B cell (primary cell): ENCODE data around the gene CHST11. TPM values are rescaled to one million over a fixed set of nuclear protein-coding genes. Genes with fewer than 3 reads are reported as not detected.

ENCODE experiments used
- ATAC-seq: fragments of 200-7000 bp; cut with Tn5 transposase; one replicate; pipeline ENCODE4 v1.10.0; 2021; ENCODE audit warnings: low read depth, mild to moderate bottlenecking, moderate number of reproducible peaks, moderate library complexity
- CTCF ChIA-PET: fragments of 350-600 bp; sonication (Branson Sonifier 250); formaldehyde crosslinking; loops from one replicate; lab custom pipeline; 2021; ENCODE audit warnings: antibody characterized with exemption, inconsistent platforms; lab: Charles Lee
- POLR2A ChIA-PET: fragments of 350-600 bp; sonication (Branson Sonifier 250); formaldehyde crosslinking; loops from one replicate; lab custom pipeline; 2021; ENCODE audit warnings: antibody characterized with exemption; lab: Charles Lee
- DNase-seq: peaks from one replicate; pipeline ENCODE4 v3.0.0; 2013
- H2AFZ ChIP-seq: 2 replicates; pipeline ENCODE4 v1.6.1; 2012; ENCODE audit warnings: mild to moderate bottlenecking, low read depth, low read length; ENCODE audit not compliant: insufficient read depth, poor library complexity, severe bottlenecking
- H3K27ac ChIP-seq, 2 donors: 1 replicate in 1 of 2; 2 replicates in 1 of 2; pipeline ENCODE4 v1.5.1; 2012 to 2013; ENCODE audit warnings: low read length in 2 of 2, mild to moderate bottlenecking in 2 of 2, moderate library complexity in 1 of 2
- H3K27me3 ChIP-seq, 4 experiments: fragments of 200-600 bp in 1 of 4; sonication (generic) in 1 of 4; replicated peaks in 1 of 4; 1 replicate in 2 of 4; 2 replicates in 2 of 4; pipeline versions ENCODE4 v1.6.1 to v1.7.0; 2013 to 2016; ENCODE audit warnings: low read length in 3 of 4, mild to moderate bottlenecking in 2 of 4, mixed read lengths in 1 of 4, moderate library complexity in 1 of 4; ENCODE audit not compliant: insufficient read depth in 4 of 4, control insufficient read depth in 3 of 4; ENCODE audit errors: control extremely low read depth in 1 of 4
- H3K36me3 ChIP-seq, 2 experiments: replicated peaks in 1 of 2; 1 replicate in 1 of 2; 2 replicates in 1 of 2; pipeline versions ENCODE4 v1.6.1 to v1.7.1; 2013; ENCODE audit warnings: low read length in 1 of 2; ENCODE audit not compliant: insufficient read depth in 2 of 2, control insufficient read depth in 1 of 2; ENCODE audit errors: control extremely low read depth in 1 of 2, extremely low read depth in 1 of 2
- H3K4me1 ChIP-seq, 2 donors: fragments of 200-600 bp in 1 of 2; sonication (generic) in 1 of 2; 1 replicate in 1 of 2; 2 replicates in 1 of 2; pipeline versions ENCODE4 v1.5.1 to v1.6.1; 2013 to 2017; ENCODE audit warnings: low read length in 2 of 2; ENCODE audit not compliant: control insufficient read depth in 2 of 2, insufficient read depth in 2 of 2
- H3K4me2 ChIP-seq: replicated peaks from 2 replicates; pipeline ENCODE3; 2012; ENCODE audit warnings: mild to moderate bottlenecking, low read depth, low read length; ENCODE audit not compliant: poor library complexity, severe bottlenecking
- H3K4me3 ChIP-seq, 5 experiments: fragments of 200-600 bp in 1 of 5; sonication (generic) in 1 of 5; 1 replicate in 3 of 5; 2 replicates in 2 of 5; pipeline versions ENCODE4 v1.5.1 to v1.7.0; 2011 to 2016; ENCODE audit warnings: low read length in 4 of 5, mild to moderate bottlenecking in 4 of 5, low read depth in 2 of 5, control low read depth in 1 of 5, moderate library complexity in 1 of 5; ENCODE audit not compliant: insufficient read depth in 1 of 5; ENCODE audit errors: control extremely low read depth in 1 of 5, extremely low read depth in 1 of 5
- H3K79me2 ChIP-seq: fragments of 200-600 bp; sonication (generic); one replicate; pipeline ENCODE4 v1.6.0; 2016; ENCODE audit warnings: low read length; ENCODE audit not compliant: control insufficient read depth, insufficient read depth
- H3K9ac ChIP-seq: fragments of 200-600 bp; sonication (generic); 2 replicates; pipeline ENCODE4 v1.6.1; 2017; ENCODE audit warnings: mild to moderate bottlenecking, low read length, moderate library complexity
- H3K9me3 ChIP-seq, 3 donors: one replicate each; pipeline versions ENCODE4 v1.6.1 to v1.7.1; 2013; ENCODE audit warnings: low read length in 2 of 3; ENCODE audit not compliant: control insufficient read depth in 2 of 3, insufficient read depth in 1 of 3; ENCODE audit errors: control extremely low read depth in 1 of 3
- H4K20me1 ChIP-seq: 2 replicates; pipeline ENCODE4 v1.6.0; 2012; ENCODE audit warnings: mild to moderate bottlenecking, low read length; ENCODE audit not compliant: insufficient read depth, control insufficient read depth, poor library complexity, severe bottlenecking
- H3K27ac Mint-ChIP-seq: one replicate; pipeline ENCODE4 v1.8.0; 2021; ENCODE audit warnings: mixed read lengths
- H3K27me3 Mint-ChIP-seq: one replicate; pipeline ENCODE4 v1.8.0; 2021; ENCODE audit warnings: mixed read lengths
- H3K4me1 Mint-ChIP-seq: one replicate; pipeline ENCODE4 v1.8.0; 2021; ENCODE audit warnings: mixed read lengths
- H3K4me3 Mint-ChIP-seq: one replicate; pipeline ENCODE4 v1.8.0; 2021; ENCODE audit warnings: mixed read lengths
- H3K9me3 Mint-ChIP-seq: one replicate; pipeline ENCODE4 v1.8.0; 2022; ENCODE audit warnings: mixed read lengths; ENCODE audit not compliant: insufficient read depth
- EZH2 ChIP-seq: IDR thresholded peaks from 2 replicates; pipeline ENCODE4 v1.6.1; 2012; ENCODE audit warnings: borderline replicate concordance, low read depth, mild to moderate bottlenecking, moderate library complexity, low read length; ENCODE audit not compliant: insufficient read depth, poor library complexity, severe bottlenecking
- WGBS: methylation state at CpG from one replicate; pipeline ENCODE4 v1.1.5; 2013; ENCODE audit warnings: missing lambda C conversion rate; ENCODE audit not compliant: insufficient coverage; 5-methylcytosine and 5-hydroxymethylcytosine counted together
- intact Hi-C: fragments of 100-400 bp; cut with micrococcal nuclease; formaldehyde crosslinking; loops from one replicate; pipeline ENCODE4 v1.10.0; 2022
- polyA plus RNA-seq: library from polyadenylated mRNA; depleted of rRNA; stranded (reverse); fragments of >200 nt; gene quantifications from 2 replicates; pipeline ENCODE4 v1.2.3, GENCODE V29; 2012
- total RNA-seq, 2 donors: library from RNA; stranded (reverse); fragments of 120-200 nt in 1 of 2; gene quantifications; 1 replicate in 1 of 2; 2 replicates in 1 of 2; pipeline versions ENCODE4 v1.2.3 to v1.2.4, GENCODE V29; 2013 to 2022
- TF ChIP-seq, protein P1 (sequence below): fragments of 200-600 bp; IDR thresholded peaks from one replicate; pipeline ENCODE4 v1.8.0; 2022; ENCODE audit warnings: antibody characterized with exemption, mild to moderate bottlenecking

Gene CHST11
- total and polyA plus RNA-seq, 2 donors (not counting 1 experiment from before 2014, with no cell fraction given), result 46.3 to 152 TPM

DNA sequence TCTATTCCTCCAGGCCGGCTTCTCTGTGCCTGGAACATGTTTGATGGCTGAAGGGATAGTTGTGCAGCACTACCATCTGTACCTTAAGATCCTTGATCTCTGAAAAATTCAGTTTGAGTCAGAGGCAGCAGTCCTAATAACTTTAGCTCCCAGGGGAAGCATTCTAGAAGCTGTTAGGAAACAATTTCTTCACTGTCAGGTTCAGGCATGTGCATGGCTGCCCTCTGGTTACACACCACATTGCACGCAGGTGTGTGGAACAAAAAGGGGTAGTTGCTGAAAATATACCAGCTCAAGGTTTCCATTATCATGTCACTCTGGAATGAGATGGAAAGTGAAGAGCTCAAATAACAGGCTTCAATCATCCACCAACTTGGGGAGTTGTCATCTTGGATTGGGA is 80.1 kb downstream of the CHST11 start:
- Histone ChIP-seq H3K9me3 (no peaks in the 10 kb centered on the region), H3K36me3 (no peaks in the 10 kb centered on the region), H3K9ac (no peak overlapping the region), H3K27me3 (no peaks in the 10 kb centered on the region), H3K4me2 (peak overlapping the region; percentile 28), H4K20me1 (peaks cover 39% of the 10 kb centered on the region), H3K27ac (no peak overlapping the region), H3K4me1 (peaks cover 45 to 52% of the 10 kb centered on the region in 2 donors), H3K79me2 (peaks cover 100% of the 10 kb centered on the region), H2AFZ (no peak overlapping the region), H3K4me3 (no peak overlapping the region)
- Mint-ChIP-seq H3K27me3 (no peaks in the 10 kb centered on the region), H3K4me3 (peak overlapping the region; percentile 13), H3K9me3 (no peaks in the 10 kb centered on the region), H3K4me1 (peaks cover 86% of the 10 kb centered on the region), H3K27ac (no peak overlapping the region)
- DNase-seq (peak; percentile 55), ATAC-seq (peak; percentile 75)
- intact Hi-C loops, result loop anchor here (2.0 kb wide), 1 partner anchor 16 kb away; no protein-coding TSS in a partner anchor
- WGBS, result no CpG with 5 or more reads among the region's 2 CpGs
- TF ChIP-seq, protein P1, sequence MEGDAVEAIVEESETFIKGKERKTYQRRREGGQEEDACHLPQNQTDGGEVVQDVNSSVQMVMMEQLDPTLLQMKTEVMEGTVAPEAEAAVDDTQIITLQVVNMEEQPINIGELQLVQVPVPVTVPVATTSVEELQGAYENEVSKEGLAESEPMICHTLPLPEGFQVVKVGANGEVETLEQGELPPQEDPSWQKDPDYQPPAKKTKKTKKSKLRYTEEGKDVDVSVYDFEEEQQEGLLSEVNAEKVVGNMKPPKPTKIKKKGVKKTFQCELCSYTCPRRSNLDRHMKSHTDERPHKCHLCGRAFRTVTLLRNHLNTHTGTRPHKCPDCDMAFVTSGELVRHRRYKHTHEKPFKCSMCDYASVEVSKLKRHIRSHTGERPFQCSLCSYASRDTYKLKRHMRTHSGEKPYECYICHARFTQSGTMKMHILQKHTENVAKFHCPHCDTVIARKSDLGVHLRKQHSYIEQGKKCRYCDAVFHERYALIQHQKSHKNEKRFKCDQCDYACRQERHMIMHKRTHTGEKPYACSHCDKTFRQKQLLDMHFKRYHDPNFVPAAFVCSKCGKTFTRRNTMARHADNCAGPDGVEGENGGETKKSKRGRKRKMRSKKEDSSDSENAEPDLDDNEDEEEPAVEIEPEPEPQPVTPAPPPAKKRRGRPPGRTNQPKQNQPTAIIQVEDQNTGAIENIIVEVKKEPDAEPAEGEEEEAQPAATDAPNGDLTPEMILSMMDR, result no peak
- no peak for TF ChIP-seq EZH2
- CTCF ChIA-PET, result interaction anchor here (0.7 to 1.1 kb wide), 2 partner anchors 79 to 155 kb away, joined by 3 read pairs; no protein-coding TSS in a partner anchor
- POLR2A ChIA-PET, result no interaction called here

- Histone ChIP-seq H3K9ac (no peak overlapping the region), H3K27ac (no peak overlapping the region), H3K36me3 (no peaks in the 10 kb centered on the region), H3K4me3 (no peak overlapping the region), H4K20me1 (peaks cover 33% of the 10 kb centered on the region), H3K9me3 (peaks cover 0 to 2% (median 0%) of the 10 kb centered on the region in 3 donors), H3K4me2 (no peak overlapping the region), H3K79me2 (peaks cover 100% of the 10 kb centered on the region), H2AFZ (no peak overlapping the region), H3K27me3 (no peaks in the 10 kb centered on the region), H3K4me1 (peaks cover 33 to 40% of the 10 kb centered on the region in 2 donors)
- Mint-ChIP-seq H3K27me3 (no peaks in the 10 kb centered on the region), H3K9me3 (no peaks in the 10 kb centered on the region), H3K27ac (no peak overlapping the region), H3K4me1 (peaks cover 86% of the 10 kb centered on the region), H3K4me3 (no peak overlapping the region)
- ChIA-PET CTCF (no interaction called here), POLR2A (no interaction called here)
- TF ChIP-seq, protein P1, result no peak
- no peak for TF ChIP-seq EZH2
- intact Hi-C loops, result no loop called here
- WGBS, result no CpG with 5 or more reads among the region's 4 CpGs
- DNase-seq, result no peak
- no peak for ATAC-seq
These were observed 81.3 kb downstream of the CHST11 start for GRCh38 chr12:104538056-104538455.
